Kidney epithelial cell (primary cell): ENCODE data around the gene TSPAN14. TPM values are rescaled to one million over a fixed set of nuclear protein-coding genes. Genes with fewer than 3 reads are reported as not detected.

Experiments used
- DNase-seq: peaks from one replicate; pipeline ENCODE4 v3.0.0-alpha.2; 2010; ENCODE audit warnings: low read depth
- H3K27me3 ChIP-seq: 2 replicates; pipeline ENCODE4 v1.6.0; 2011; ENCODE audit warnings: low read length; ENCODE audit not compliant: control insufficient read depth, insufficient read depth
- H3K36me3 ChIP-seq: 2 replicates; pipeline ENCODE4 v1.5.1; 2011; ENCODE audit warnings: low read length; ENCODE audit not compliant: control insufficient read depth, insufficient read depth
- H3K4me3 ChIP-seq: 2 replicates; pipeline ENCODE4 v1.5.1; 2011; ENCODE audit warnings: low read depth, mild to moderate bottlenecking, control low read depth, low read length
- CTCF ChIP-seq: IDR thresholded peaks from 2 replicates; pipeline ENCODE4 v1.5.1; 2011; ENCODE audit warnings: mild to moderate bottlenecking, moderate library complexity, low read length, control low read depth, inconsistent platforms; ENCODE audit not compliant: insufficient read depth, poor library complexity, severe bottlenecking
- total RNA-seq: library from RNA; depleted of rRNA; stranded (reverse); fragments of >200 nt; gene quantifications from 2 replicates; pipeline ENCODE4 v1.2.3, GENCODE V29; 2015

TSPAN14 gene
- total RNA-seq: 111 and 116 TPM in 2 replicates

GRCh38 chr10:80453842-80454512, at the start of gene TSPAN14:
Gene TSPAN14 (plus strand): TSS chr10:80454310. CDS start chr10:80489234, 34,924 bp downstream.
- DNase-seq: no peak
- H3K36me3 ChIP-seq: no peaks in the 10 kb centered on the region
- no peak for TF ChIP-seq CTCF
- H3K4me3 ChIP-seq: peak within 1 kb of the TSS; percentile 65
- H3K27me3 ChIP-seq: no peaks in the 10 kb centered on the region

GRCh38 chr10:80405035-80405434, 49.1 kb upstream of the TSPAN14 start:
- DNase-seq: no peak
- Histone ChIP-seq H3K36me3 (no peaks in the 10 kb centered on the region), H3K27me3 (no peaks in the 10 kb centered on the region), H3K4me3 (no peak overlapping the region)
- no peak for TF ChIP-seq CTCF

- Histone ChIP-seq H3K36me3 (no peaks in the 10 kb centered on the region), H3K27me3 (no peaks in the 10 kb centered on the region), H3K4me3 (no peak overlapping the region)
- DNase-seq: no peak
- no peak for TF ChIP-seq CTCF
Measured at GRCh38 chr10:80405626-80406025, 48.5 kb upstream of the TSPAN14 start.

GRCh38 chr10:80406204-80406603, 47.9 kb upstream of the TSPAN14 start:
- Histone ChIP-seq H3K36me3 (no peaks in the 10 kb centered on the region), H3K4me3 (no peak overlapping the region), H3K27me3 (no peaks in the 10 kb centered on the region)
- no peak for TF ChIP-seq CTCF
- no peak for DNase-seq

- no peaks in the 10 kb centered on the region for H3K27me3 ChIP-seq
- no peak for DNase-seq
- H3K36me3 ChIP-seq: no peaks in the 10 kb centered on the region
- peak overlapping the region; percentile 68 for H3K4me3 ChIP-seq
- no peak for TF ChIP-seq CTCF
Measured at GRCh38 chr10:80407812-80408241, 46.3 kb upstream of the TSPAN14 start.
